HepG2 (cell line): ENCODE results near the gene PNKD. TPM values are rescaled to one million over a fixed set of nuclear protein-coding genes. Genes with fewer than 3 reads are reported as not detected.

Experiments used
- ASH2L ChIP-seq: fragments of 300-600, 200-600 bp; sonication (generic); IDR thresholded peaks from 2 replicates; pipeline ENCODE4 v1.7.0; 2017; ENCODE audit warnings: low read depth, mild to moderate bottlenecking, moderate library complexity, mixed read lengths, low read length; ENCODE audit not compliant: insufficient read length
- EED ChIP-seq: sonication (generic); formaldehyde crosslinking; IDR thresholded peaks from 2 replicates; pipeline ENCODE4 v1.5.0; 2020; ENCODE audit warnings: mild to moderate bottlenecking, missing genetic modification reagents
- FIP1L1 ChIP-seq: fragments of 200-400 bp; formaldehyde crosslinking; IDR thresholded peaks from 2 replicates; pipeline ENCODE4 v1.6.1; 2018; ENCODE audit warnings: low read depth, mild to moderate bottlenecking, low read length, moderate library complexity, borderline replicate concordance; ENCODE audit not compliant: insufficient read depth
- FOSL2 ChIP-seq: sonication (generic); formaldehyde crosslinking; IDR thresholded peaks from 2 replicates; pipeline ENCODE4 v1.4.0; 2020; ENCODE audit warnings: missing genetic modification reagents
- GATAD1 ChIP-seq: IDR thresholded peaks from 2 replicates; pipeline ENCODE4 v1.6.1; 2016; ENCODE audit warnings: missing genetic modification reagents, missing compliant biosample characterization
- HMG20A ChIP-seq: IDR thresholded peaks from 2 replicates; pipeline ENCODE4 v1.6.1; 2016; ENCODE audit warnings: borderline replicate concordance
- HOXA3 ChIP-seq: sonication (generic); formaldehyde crosslinking; IDR thresholded peaks from 2 replicates; pipeline ENCODE4 v1.5.0; 2020; ENCODE audit warnings: missing genetic modification reagents
- HOXD1 ChIP-seq: sonication (generic); formaldehyde crosslinking; IDR thresholded peaks from 2 replicates; pipeline ENCODE4 v1.5.0; 2020; ENCODE audit warnings: missing genetic modification reagents
- MBNL3 ChIP-seq: fragments of 250-450 bp; sonication (Bioruptor Pico); conservative IDR thresholded peaks from 2 replicates; pipeline ENCODE4 v1.8.0; 2022; ENCODE audit warnings: mild to moderate bottlenecking, inconsistent platforms
- NFE2L2 ChIP-seq: fragments of 150-350 bp; IDR thresholded peaks from 2 replicates; pipeline ENCODE4 v1.6.1; 2014; ENCODE audit warnings: low read length
- POLR2AphosphoS2 ChIP-seq: IDR thresholded peaks from 2 replicates; pipeline ENCODE4 v1.6.1; 2011; ENCODE audit warnings: low read depth, low read length, improper control_type of control experiment
- SMARCE1 ChIP-seq: fragments of 450-650 bp; IDR thresholded peaks from 2 replicates; pipeline ENCODE4 v1.6.1; 2017; ENCODE audit warnings: borderline replicate concordance
- SP2 ChIP-seq: sonication (generic); formaldehyde crosslinking; IDR thresholded peaks from 2 replicates; pipeline ENCODE4 v1.5.1; 2020; ENCODE audit warnings: mild to moderate bottlenecking, missing genetic modification reagents
- ZFP36L2 ChIP-seq: sonication (generic); formaldehyde crosslinking; IDR thresholded peaks from 2 replicates; pipeline ENCODE4 v1.4.0; 2020; ENCODE audit warnings: missing genetic modification reagents
- ZNF138 ChIP-seq: sonication (generic); formaldehyde crosslinking; IDR thresholded peaks from 2 replicates; pipeline ENCODE4 v1.5.0; 2020; ENCODE audit warnings: mild to moderate bottlenecking, low read depth, missing genetic modification reagents
- ZNF253 ChIP-seq: sonication (generic); formaldehyde crosslinking; IDR thresholded peaks from 2 replicates; pipeline ENCODE4 v1.8.0; 2022; ENCODE audit warnings: mild to moderate bottlenecking, missing genetic modification reagents, borderline replicate concordance
- ZNF552 ChIP-seq: sonication (generic); formaldehyde crosslinking; IDR thresholded peaks from 2 replicates; pipeline ENCODE4 v1.9.0; 2022; ENCODE audit warnings: missing genetic modification reagents, mild to moderate bottlenecking, borderline replicate concordance
- ZNF678 ChIP-seq: sonication (generic); formaldehyde crosslinking; IDR thresholded peaks from 2 replicates; pipeline ENCODE4 v1.4.0; 2020; ENCODE audit warnings: mild to moderate bottlenecking, missing genetic modification reagents
- ZNF737 ChIP-seq: sonication (generic); formaldehyde crosslinking; IDR thresholded peaks from 2 replicates; pipeline ENCODE4 v1.5.0; 2020; ENCODE audit warnings: missing genetic modification reagents, mild to moderate bottlenecking, borderline replicate concordance
- ZNF746 ChIP-seq: sonication (generic); formaldehyde crosslinking; IDR thresholded peaks from 2 replicates; pipeline ENCODE4 v1.8.0; 2022; ENCODE audit warnings: mild to moderate bottlenecking, missing genetic modification reagents
- ZNF75D ChIP-seq: sonication (generic); formaldehyde crosslinking; IDR thresholded peaks from 2 replicates; pipeline ENCODE4 v1.8.1; 2023; ENCODE audit warnings: missing genetic modification reagents, mild to moderate bottlenecking, borderline replicate concordance
- ZNF782 ChIP-seq: sonication (generic); formaldehyde crosslinking; IDR thresholded peaks from 2 replicates; pipeline ENCODE4 v1.4.0; 2020; ENCODE audit warnings: missing genetic modification reagents, mild to moderate bottlenecking, borderline replicate concordance
- ZNF839 ChIP-seq: sonication (generic); formaldehyde crosslinking; IDR thresholded peaks from 2 replicates; pipeline ENCODE4 v1.4.0; 2020; ENCODE audit warnings: missing genetic modification reagents, mild to moderate bottlenecking, borderline replicate concordance
- polyA plus RNA-seq, 8 experiments: library from polyadenylated mRNA; depleted of rRNA in 3 of 8; stranded (reverse) in 7 of 8; unstranded in 1 of 8; fragments of >200 nt; fragmentation: Illumina TruSeq in 4 of 8; extraction: Trizol in 4 of 8; gene quantifications; 2 replicates each; pipeline versions ENCODE4 v1.2.1 to v1.2.3, GENCODE V29; 2011 to 2016; ENCODE audit warnings: low read depth in 4 of 8, missing spikeins in 1 of 8, mixed read lengths in 1 of 8; ENCODE audit not compliant: insufficient read depth in 1 of 8
- total RNA-seq, 5 experiments: library from RNA; depleted of rRNA; stranded (reverse); fragments of >200 nt; fragmentation: Illumina TruSeq; extraction: Trizol; gene quantifications; 2 replicates each; pipeline ENCODE4 v1.2.3, GENCODE V29; 2016; ENCODE audit warnings: low read depth in 1 of 5
- TF ChIP-seq, protein P1 (sequence below): sonication (generic); formaldehyde crosslinking; IDR thresholded peaks from 2 replicates; pipeline ENCODE4 v1.4.0; 2020; ENCODE audit warnings: missing genetic modification reagents; ENCODE audit errors: not compliant biosample characterization
- TF ChIP-seq, protein P2 (sequence below): sonication (generic); formaldehyde crosslinking; IDR thresholded peaks from 2 replicates; pipeline ENCODE4 v1.4.0; 2020; ENCODE audit warnings: mild to moderate bottlenecking, missing genetic modification reagents
- TF ChIP-seq, protein P3 (sequence below): sonication (generic); formaldehyde crosslinking; IDR thresholded peaks from 2 replicates; pipeline ENCODE4 v1.5.0; 2020; ENCODE audit warnings: missing genetic modification reagents
- TF ChIP-seq, protein P4 (sequence below): sonication (generic); formaldehyde crosslinking; IDR thresholded peaks from 2 replicates; pipeline ENCODE4 v1.4.0; 2020; ENCODE audit warnings: mild to moderate bottlenecking, missing genetic modification reagents

Gene PNKD
- total and polyA plus RNA-seq, 2 of the 13 experiments (the other 11 are each of a cell fraction or from before 2014, with no cell fraction given): 55.9 to 80.4 TPM

DNA sequence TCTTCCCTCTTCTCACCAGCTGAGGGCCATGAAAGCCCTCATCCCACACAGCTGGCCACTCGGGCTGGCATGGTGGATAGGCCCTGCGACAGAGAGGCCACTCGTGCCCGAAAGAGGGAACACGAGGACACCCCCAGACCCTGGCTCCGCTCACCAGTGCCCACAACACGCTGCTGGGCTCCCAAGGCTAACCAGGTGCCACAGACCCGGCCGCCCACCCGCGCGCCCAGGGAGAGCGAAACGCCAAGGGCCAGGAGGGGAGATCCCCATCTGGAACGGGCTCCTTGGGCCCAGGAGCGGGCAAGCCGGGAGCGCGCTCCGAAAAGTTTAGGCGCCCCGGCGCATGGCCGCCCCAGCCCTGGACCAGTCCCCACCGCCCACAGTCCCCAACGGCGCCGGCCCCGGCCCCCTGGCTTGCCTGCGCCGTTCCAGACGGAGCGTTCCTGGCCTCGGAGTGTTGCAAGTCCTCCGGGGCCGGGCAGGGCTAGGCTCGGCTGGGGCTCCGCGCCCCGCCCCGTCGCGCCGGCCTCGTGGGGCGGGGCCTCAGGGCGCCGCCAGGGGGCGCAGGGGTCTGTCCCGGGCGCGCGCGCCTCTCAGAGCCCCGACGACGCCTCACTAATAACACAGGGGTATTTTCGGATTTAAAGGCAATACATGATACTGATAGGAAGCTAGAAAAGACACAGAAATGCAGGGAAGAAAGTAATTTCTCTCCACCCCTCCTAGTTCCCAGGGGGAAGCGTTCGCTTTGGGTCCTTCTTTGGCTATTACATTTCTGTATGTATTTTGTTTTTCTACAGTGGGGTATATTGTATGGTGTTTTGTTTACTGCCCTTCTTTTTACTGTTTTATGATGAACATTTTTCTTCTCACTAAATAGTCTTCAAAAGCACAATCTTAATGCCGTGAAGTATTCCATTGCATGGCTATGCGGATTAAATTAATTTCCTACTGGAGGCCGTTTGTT is 22.0 kb downstream of the PNKD start, which contains the start of gene TMBIM1 (continued):
- TF ChIP-seq ZNF782 (CRISPR knock-in tag): 0 out of 2 replicates have a peak, but pooled peaks have one; percentile 82
- no peak for TF ChIP-seq ASH2L
- 0 out of 2 replicates have a peak, but pooled peaks have one; percentile 47 for TF ChIP-seq ZNF839 (CRISPR knock-in tag)
- no peak; the same call in 1 of the 2 replicates for TF ChIP-seq EED (CRISPR knock-in tag)
- TF ChIP-seq FOSL2 (CRISPR knock-in tag): peak; percentile 21; the same call in 1 of the 2 replicates
- peak; percentile 90; the same call in 1 of the 2 replicates for TF ChIP-seq ZNF678 (CRISPR knock-in tag)
- no peak for TF ChIP-seq MBNL3
- TF ChIP-seq POLR2AphosphoS2: no peak
- TF ChIP-seq GATAD1 (CRISPR knock-in tag): no peak
- TF ChIP-seq, protein P1, sequence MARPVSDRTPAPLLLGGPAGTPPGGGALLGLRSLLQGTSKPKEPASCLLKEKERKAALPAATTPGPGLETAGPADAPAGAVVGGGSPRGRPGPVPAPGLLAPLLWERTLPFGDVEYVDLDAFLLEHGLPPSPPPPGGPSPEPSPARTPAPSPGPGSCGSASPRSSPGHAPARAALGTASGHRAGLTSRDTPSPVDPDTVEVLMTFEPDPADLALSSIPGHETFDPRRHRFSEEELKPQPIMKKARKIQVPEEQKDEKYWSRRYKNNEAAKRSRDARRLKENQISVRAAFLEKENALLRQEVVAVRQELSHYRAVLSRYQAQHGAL: no peak
- TF ChIP-seq ZNF138 (CRISPR knock-in tag): peak; percentile 70; the same call in 1 of the 2 replicates
- no peak for TF ChIP-seq ZFP36L2 (CRISPR knock-in tag)
- TF ChIP-seq, protein P2, sequence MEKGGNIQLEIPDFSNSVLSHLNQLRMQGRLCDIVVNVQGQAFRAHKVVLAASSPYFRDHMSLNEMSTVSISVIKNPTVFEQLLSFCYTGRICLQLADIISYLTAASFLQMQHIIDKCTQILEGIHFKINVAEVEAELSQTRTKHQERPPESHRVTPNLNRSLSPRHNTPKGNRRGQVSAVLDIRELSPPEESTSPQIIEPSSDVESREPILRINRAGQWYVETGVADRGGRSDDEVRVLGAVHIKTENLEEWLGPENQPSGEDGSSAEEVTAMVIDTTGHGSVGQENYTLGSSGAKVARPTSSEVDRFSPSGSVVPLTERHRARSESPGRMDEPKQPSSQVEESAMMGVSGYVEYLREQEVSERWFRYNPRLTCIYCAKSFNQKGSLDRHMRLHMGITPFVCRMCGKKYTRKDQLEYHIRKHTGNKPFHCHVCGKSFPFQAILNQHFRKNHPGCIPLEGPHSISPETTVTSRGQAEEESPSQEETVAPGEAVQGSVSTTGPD: no peak
- peak; percentile 43; the same call in 1 of the 2 replicates for TF ChIP-seq HOXD1 (CRISPR knock-in tag)
- TF ChIP-seq NFE2L2: no peak
- TF ChIP-seq ZNF75D: no peak
- 0 out of 2 replicates have a peak, but pooled peaks have one; percentile 23 for TF ChIP-seq ZNF552
- TF ChIP-seq, protein P3, sequence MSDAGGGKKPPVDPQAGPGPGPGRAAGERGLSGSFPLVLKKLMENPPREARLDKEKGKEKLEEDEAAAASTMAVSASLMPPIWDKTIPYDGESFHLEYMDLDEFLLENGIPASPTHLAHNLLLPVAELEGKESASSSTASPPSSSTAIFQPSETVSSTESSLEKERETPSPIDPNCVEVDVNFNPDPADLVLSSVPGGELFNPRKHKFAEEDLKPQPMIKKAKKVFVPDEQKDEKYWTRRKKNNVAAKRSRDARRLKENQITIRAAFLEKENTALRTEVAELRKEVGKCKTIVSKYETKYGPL: no peak; the same call in 1 of the 2 replicates
- TF ChIP-seq SMARCE1: no peak
- TF ChIP-seq SP2 (CRISPR knock-in tag): no peak
- TF ChIP-seq HMG20A (CRISPR knock-in tag): no peak
- TF ChIP-seq ZNF746 (CRISPR knock-in tag): peak; percentile 56; the same call in 1 of the 2 replicates
- no peak for TF ChIP-seq FIP1L1
- TF ChIP-seq, protein P4, sequence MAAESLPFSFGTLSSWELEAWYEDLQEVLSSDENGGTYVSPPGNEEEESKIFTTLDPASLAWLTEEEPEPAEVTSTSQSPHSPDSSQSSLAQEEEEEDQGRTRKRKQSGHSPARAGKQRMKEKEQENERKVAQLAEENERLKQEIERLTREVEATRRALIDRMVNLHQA (CRISPR knock-in tag): no peak
- no peak; the same call in 1 of the 2 replicates for TF ChIP-seq ZNF253 (CRISPR knock-in tag)
- no peak for TF ChIP-seq ZNF737 (CRISPR knock-in tag)
- peak; percentile 83 for TF ChIP-seq HOXA3 (CRISPR knock-in tag)
